ENCODE measurements around the gene ZNF831.

The ZNF831 gene

DNA sequence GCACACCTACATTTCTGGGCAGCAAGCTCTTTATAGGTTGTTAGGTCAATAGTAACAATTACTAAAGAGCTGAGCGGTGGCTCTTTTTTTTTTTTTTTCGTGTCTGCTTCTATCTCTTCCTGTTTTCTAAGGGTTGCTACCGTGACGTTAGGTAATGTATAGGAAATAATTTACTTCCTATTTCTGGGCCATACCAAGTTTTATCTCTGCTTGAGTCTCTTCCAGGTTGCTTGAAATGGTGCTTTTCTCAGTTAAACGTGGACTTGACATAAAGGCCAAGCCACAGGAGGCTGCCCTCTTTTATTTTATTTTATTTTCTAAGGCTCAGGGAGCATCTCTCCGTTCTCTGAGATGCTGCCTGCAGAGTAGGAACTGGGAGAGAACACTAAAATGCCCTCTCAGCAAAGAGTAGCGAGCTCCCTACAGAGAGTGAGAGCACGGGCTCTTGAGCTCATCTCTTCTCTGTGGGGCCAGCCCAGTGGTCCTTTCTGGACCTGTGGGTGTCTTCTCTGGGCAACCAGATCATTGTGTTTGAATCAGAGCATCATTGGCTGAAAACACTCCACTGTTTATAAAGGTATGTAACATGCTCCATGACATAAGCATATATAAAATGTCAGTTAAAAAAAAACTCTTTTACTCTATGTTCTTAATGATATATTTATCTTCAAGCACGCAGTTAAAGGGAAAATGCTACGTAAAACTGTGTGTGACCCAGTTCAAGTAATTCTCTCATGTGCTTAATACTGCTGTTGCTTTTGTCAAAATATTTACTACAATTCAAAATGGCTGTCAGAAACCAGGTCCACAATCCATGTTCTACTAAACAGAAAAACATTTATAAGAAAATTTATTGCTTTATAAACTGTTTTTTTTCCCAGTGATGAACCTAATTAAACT lies at the start of gene ZNF831:
ZNF831 (plus strand) TSS at position 191 of the 900 bp plus-strand sequence. CDS start 27,199 bp downstream, outside the sequence.
- peak; percentile 50 for DNase-seq (ENCODE audit: low spot score)

DNA sequence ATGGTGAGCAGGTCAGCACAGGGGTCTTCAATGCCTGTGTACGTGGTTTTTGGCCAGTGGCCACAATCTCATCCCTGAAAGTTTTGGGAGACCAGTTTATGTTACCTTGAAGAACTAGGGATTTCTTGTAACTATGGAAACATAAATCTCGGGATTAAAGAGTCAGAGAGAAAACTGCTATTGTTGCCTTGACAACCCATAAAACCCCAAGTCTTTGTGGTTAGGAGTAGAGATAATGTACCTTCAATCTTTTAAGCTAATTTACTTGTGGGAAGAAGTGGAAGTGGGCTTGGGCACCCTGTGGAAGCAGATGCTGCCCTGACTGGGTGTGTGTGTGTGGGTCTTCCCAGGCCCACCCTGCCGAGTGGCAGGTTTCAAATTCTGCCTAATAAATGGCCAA lies 46.1 kb upstream of the ZNF831 start:
- no peak for DNase-seq (ENCODE audit: low spot score)

DNA sequence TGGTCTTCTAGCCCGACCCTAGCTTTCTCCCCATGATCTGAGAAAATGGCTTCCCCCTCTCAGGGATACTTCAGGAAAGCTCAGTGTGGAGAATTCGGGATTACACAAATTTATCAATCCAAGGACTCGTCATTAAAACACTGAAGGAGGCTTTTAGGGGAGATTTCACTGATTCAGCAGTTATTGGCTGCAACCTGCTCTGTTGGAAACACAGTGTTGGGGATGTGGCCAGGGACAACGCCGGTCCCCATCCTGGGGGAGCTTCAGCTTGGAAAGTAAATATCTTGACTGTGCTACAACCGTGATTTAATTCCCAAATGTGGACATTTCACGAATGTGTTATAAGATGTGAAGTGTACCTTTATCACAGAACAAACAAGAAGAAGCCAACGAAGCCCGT lies 44.8 kb upstream of the ZNF831 start:
- DNase-seq (ENCODE audit: low spot score): no peak

DNA sequence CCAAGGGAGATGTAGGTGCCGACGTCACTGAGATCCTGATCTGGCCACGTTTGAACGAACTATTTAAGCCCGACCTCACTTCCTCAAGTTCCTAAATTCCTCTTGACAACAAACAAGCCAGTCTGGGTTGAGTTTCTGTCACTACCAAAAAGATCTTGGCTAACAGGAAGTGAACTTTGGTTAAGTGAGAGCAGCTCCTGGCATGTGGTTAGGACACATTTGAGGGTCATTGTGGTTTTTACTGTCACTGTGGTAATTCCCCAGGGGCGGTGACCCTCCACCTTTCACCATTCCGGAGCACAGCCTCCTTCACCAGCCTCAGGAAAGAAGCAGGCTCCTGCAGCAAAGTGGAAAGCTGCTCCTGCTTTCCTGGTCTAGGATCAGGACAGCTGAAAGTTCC lies 43.1 kb upstream of the ZNF831 start:
- DNase-seq (ENCODE audit: low spot score): peak; percentile 47

DNA sequence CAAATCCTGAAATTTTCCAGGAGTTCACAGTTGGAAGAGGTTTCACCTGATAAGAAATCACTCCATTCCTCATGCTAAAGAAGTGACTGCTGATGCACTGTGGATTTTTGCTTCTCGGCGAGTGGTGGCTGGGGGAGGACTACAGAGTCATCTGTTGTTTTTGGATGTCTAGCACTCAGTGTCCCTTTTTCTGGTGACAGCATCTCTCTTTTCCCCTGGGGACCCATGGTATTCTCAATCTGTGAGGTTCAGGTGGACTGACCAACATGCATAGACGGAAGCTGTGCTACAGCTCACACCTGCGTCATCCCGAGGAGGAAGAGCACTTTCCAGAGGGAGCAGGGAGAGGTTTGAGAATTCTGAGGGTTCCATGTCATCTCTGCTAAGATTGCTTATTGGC lies 42.7 kb upstream of the ZNF831 start:
- DNase-seq (ENCODE audit: low spot score): no peak

DNA sequence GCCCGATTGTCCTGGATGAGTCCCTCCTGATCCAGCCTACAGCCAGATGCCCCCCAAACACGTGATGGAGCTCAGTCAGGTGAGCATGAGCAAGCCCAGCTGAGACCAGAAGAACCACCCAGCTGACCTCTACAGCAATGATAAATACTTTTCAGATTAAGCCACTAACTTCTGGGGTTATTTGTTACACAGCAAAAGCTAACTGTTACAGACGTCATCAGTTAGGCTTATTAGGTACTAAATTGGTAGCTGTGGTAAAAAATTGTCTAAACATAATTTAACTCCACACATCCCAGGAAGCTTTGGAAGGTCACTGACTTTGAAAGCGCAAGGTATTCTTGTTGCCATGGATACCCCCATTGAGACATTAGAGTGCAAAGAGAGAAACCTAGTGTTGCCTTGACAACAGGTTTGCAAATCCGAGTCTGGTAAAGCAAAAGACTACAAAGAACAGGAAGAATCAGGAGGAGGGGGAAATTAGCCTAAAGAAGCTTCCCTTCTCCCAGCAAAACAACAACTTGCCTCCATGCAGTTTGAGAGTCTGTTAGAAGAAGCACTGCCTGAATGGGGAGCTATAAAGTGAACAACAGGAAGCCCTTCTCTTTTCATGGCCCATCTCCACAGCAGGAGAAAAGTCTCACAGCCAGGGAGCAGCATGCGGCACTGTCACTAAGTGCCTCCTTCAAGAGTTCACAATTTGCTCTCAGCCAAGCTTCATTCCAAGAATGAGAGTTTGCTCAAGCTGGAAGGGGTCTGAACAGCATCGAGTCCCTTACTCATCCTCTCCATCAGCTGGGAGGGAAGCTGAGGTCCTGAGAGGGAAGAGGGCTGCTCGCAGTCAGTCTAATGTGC lies 41.7 kb upstream of the ZNF831 start:
- DNase-seq (ENCODE audit: low spot score): no peak

DNA sequence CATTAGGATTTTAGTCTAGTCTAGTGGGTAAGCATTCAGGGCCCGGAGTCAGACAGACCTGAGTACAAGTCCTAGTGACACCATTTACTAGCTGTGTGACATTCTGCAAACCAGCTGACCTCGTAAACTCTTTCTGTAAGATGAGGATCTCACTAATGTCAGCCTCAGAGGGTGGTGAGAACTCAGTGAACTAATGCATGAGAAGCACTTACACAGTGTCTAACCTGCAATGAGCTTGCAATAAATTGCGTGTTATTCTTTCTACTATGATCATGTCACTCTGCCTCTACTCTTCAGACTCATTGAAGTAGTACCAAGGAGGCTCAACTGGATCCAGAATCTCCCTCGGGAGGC lies 41.1 kb upstream of the ZNF831 start:
- no peak for DNase-seq (ENCODE audit: low spot score)

DNA sequence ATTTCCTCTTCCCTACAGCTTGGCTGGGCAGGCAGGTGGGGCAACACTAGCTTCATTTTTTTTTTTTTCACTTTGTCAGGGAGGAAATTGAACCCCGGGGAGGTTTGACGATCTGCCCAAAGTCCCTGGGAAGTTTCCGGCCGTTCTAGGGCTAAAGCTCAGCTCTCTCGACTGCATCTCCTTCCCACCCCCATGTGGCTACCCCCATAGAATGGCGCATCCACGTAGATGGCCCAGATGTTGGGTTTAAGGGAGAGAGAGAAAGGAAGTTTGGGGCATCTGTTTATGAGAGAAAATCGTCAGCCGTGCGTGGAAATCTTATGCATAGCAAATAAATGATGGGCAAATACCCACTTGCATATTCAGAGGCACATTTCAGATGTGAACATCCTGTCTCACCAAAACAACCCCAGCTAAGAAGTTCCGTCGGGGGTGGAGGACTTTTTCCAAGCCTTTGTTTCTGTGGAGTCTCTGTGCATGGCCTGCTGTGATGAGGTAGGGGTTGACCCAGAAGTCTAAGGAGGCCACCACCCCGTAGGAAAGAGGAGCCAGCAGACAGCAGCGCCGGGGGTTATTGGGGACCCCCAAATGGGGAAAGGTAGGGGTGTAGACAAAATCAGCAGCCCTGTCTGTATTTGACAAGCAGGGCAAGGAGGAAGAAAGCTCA lies 40.5 kb upstream of the ZNF831 start:
- DNase-seq (ENCODE audit: low spot score): no peak

DNA sequence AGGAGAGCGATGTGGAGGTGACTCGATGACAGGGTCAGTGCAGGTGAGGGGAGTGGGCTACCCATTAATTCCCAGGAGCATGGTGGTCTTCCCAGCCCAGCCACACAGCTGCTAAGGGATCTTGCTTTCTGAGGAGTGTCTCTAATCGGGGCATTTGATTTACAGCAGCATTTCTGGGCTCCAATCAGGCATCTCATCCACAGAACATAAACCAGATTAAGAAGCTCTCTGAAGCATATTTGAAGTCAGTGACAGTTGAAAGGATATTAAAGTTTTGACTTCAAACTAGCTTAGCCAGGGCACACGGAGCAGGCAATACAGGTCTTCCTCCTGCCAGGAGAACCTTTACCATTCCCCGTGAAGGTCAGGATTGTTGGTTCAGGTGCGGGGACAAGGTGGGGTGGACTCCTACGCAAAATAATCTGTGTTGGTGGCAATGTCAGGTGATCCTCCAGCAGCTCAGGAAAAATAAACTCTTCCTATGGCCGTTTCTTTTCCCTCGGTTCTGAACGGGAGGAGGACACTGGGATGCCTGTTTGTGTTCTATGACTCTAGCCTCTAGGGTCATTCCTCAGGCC lies 39.9 kb upstream of the ZNF831 start:
- no peak for DNase-seq (ENCODE audit: low spot score)

DNA sequence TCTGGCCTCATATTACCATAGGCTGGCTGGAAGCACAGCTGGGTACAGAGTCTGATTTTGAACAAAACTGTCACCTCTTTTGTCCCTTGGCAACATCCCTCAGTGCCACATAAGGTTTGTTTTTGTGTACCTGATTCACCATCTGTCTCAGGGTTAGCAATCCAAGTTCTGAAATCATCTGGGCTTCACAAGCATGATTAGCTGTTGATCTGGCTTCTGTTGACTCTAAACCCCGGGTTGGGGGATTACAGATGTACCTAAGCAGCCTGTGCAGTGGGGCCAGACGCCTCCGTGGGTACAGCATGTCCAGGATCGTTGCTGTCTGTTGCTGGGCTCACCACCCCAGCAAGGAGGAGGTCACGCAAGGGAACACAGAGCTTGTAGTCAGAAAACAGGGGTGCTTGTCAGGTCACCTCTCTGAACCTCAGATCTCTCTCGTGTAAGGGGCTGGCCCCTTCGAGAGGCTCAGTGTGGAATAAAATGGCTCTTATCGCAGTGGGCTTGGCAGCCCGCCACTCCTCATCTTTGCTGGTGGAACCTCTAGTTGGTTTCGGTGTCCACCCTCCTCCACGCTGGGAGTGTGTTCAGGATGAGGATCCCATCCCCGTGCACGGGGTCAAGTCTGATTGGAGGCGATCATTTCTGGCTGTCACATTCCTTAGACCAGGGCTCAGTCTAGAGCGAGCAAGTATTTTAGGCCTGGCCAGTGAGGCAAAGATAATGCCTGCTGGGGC lies 39.2 kb upstream of the ZNF831 start:
- DNase-seq (ENCODE audit: low spot score): no peak

DNA sequence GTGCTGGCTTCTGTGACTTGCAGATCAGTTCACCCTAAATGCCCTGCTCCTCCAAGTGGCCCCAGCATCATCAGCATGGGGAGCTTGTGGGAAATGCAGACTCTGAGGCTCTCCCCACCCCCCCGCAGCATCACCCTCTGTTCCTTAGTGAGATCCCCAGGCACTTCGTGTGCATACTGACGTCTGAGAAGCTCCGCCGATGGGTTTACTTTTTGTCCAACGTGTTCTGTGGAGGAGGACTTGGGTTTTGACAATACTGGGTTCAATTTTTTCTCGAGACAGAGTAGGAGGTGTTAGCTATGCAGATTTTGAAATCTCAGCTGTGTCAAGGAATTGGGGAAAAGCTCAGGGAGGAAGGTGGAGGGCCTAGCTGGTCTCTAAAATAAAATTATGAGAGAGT lies 38.3 kb upstream of the ZNF831 start:
- DNase-seq (ENCODE audit: low spot score): no peak

DNA sequence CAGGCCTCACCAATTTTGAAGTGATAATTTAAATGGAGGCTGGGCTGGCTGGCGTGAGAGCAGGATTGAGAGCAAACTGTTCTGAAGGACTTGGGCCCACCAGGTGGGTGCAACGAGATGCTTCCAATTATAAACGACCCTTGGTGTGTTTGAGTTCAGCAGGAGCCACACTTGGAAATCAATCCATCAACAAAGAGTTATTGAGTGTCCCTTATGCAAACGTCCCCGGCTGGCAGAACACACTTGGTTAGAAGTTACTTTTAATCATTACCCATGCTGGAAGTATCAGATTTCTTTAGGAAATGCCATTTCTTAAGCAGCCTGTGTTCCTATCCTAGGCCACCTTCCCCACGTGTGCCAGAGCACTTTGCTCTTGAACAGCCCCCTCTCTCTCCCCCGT lies 37.8 kb upstream of the ZNF831 start:
- no peak for DNase-seq (ENCODE audit: low spot score)

DNA sequence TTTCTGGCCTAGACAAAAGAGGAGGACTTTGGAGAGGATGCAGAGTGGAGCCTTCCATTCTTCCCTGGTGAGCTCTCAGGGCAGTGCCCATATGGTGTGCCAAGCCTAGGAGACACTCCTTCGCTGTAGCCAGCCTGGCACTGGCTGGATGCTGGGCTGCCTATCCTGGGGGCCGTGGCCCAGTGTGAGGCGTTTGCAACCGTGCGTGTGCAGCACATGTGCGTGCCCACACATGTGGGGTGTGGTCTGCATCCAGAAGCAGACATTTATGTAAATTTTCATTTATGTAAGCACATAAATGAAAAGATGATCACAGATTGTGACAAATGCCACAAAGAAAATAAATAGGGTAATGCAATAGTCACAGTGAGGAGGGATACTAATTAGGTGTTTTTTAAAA lies 35.8 kb upstream of the ZNF831 start:
- no peak for DNase-seq (ENCODE audit: low spot score)

DNA sequence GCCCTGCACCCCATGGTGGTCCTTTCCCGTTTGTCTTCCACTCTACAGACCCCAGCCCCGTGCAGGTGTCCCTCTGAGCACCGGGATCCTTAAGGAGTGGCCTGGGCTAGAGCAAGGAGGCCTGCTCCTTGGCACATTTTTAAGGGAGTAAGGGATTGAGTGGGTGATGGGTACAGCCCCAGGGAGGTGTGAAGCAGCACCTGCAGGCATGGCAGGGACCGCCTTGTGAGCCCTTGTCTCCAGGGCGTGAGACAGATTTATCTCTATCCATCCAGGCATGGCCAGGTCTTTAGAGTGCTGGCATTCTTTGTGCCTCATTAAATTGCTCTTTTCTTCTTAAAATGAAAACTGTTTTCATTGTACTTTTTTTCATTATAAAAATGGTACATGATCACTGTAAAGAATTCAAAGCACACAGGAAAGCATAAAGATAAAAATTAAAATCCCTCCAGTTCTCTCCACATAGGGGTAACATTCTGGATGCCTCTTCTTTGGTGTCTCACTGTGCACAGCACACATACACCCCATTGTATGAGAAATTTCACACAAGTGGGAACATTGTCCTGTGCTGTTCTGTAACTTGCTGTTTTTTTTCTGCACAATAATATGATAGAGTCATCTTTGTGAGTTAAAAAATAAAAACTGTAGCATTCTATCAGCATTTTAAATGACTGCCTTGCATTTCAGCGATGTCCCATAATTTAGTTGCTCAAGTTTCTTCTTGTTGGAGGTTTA lies 31.9 kb upstream of the ZNF831 start:
- DNase-seq (ENCODE audit: low spot score): no peak

DNA sequence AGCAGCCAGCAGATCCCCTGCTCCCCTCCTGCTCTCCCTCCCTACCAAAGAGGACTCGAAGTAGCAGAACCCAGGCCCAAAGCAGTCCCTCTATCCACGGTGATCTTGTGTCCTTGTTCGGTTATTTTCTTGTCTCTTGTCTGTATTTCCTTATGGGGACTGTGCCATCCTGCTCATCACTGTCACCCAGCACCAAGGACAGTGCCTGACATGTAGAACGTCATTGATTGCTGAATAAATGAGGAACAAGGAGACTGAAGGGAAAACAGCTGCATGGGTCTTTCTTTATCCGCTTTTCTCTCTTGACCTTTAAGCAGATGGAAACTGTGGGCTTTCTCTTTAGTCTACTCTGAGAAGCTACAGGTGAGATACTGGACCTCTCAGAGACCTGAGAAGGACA lies 29.4 kb upstream of the ZNF831 start:
- DNase-seq (ENCODE audit: low spot score): no peak

DNA sequence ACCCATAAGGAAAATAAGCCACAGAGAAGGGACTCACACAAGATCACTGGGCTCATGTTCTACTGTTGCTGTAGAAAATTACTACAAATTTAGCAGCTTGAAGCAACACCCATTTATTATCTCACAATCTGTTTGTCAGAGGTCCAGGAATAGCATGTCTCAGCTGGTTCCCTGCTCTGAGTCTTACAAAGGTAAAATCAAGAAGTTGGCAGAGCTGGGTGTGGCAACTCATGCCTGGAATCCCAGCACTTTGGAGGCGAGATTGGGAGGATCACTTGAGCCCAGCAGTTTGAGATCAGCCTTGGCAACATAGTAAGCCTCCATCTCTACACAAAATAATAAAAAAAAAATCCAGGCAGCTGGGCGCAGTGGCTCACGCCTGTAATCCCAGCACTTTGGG lies 28.5 kb upstream of the ZNF831 start:
- no peak for DNase-seq (ENCODE audit: low spot score)

DNA sequence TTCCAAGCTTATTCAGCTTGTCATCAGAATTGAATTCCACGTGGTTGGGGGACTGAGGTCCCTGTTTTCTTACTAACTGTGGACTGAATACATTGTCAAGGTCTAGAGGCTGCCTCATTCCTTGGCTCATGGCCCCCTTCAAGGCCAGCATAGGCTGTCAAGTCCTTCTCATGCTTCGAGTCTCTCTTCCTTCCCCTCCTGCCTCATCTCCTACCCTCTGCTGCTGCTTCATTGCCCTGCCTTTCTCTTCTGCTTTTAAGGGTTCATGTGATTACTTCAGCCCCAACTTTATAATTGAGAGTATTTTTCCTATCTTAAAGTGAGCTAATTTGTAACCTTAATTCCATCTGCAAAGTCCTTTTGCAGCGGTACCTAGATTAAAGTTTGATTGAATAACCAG lies 27.6 kb upstream of the ZNF831 start:
- no peak for DNase-seq (ENCODE audit: low spot score)

DNA sequence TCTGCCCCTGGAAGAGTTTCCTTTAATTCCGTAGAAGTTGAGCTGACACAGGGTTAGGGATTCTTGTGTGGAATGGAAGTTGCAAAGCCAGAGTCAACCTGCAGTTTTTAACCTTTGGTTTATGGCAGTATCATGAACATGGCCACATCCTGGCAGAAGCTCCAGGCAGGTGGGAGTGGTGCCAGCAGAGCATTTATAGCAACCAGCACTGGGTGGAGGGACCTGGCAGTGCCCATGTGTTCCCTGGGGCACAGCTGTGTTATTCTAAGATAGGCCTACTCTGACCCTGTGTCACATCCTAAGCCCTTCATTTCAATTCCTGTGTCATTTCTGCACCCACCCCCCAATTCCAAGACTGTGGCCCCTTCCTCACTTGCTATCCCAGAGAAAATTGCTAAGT lies 26.1 kb upstream of the ZNF831 start:
- DNase-seq (ENCODE audit: low spot score): no peak

DNA sequence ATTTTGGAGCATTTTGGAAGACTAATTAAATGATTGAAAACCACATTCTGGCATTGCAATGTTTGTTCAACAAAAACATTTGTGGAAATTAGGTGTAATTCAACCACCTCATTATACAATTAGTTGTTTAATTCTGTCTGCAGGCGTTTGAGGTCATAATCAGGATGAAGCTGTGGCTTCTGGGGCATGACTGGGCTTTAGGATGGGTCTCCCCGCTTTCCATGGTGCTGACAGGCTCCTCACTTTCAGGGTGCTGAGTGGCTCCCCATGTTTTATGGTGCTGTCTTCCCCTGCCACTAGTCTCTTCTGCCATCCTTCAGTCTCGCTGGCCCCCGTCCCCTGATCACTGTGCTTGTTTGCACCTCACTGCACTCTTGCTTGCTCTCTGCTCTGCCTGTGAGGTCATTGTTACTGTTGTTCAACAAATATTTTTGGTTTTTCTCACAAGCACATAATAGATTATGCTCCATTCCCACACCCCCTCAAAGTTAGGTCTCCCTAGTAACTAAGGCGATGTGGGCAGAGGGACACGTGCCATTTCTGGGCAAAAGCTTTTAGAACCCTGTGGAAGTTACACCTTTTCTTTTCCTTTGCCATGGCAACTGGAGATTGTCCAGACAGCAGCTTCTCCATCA lies 25.4 kb upstream of the ZNF831 start:
- DNase-seq (ENCODE audit: low spot score): no peak

DNA sequence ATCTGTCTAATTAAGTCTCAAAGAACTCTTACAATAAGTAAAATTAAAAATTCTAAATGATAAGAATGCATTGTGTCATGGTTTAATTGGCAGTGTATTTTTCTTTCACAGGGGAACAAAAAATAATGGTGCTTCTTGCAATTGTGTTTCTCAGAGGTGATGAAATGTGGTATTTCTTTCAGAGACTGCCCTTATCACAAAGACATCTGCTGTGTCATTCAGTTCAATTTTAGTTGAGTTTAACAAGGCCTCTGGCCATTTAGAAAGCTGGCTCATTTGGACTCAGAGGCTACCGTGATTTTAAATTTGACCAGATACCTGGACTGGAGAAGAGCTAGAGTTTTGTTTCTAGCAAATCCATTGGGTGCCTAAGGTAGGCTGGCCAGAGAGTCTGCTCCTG lies 23.6 kb upstream of the ZNF831 start:
- DNase-seq (ENCODE audit: low spot score): no peak
